Testis (tissue), 3 donors: ENCODE results near the gene NPIPB2. TPM values are rescaled to one million over a fixed set of nuclear protein-coding genes. Genes with fewer than 3 reads are reported as not detected.

Source experiments
- DNase-seq: peaks from one replicate; pipeline ENCODE4 v3.0.0-alpha.2; 2019
- H3K27ac ChIP-seq, 2 donors: fragments of 200-600 bp; sonication (generic); one replicate each; pipeline ENCODE4 v1.5.1; 2019
- H3K27me3 ChIP-seq: fragments of 200-600 bp; sonication (generic); one replicate; pipeline ENCODE4 v1.5.1; 2019
- H3K36me3 ChIP-seq: fragments of 200-600 bp; sonication (generic); one replicate; pipeline ENCODE4 v1.5.1; 2017; ENCODE audit warnings: low read depth; ENCODE audit errors: missing control alignments
- H3K4me1 ChIP-seq: fragments of 200-600 bp; sonication (generic); one replicate; pipeline ENCODE4 v1.5.1; 2019
- H3K4me3 ChIP-seq, 2 donors: fragments of 200-600 bp; sonication (generic); one replicate each; pipeline ENCODE4 v1.5.1; 2017 to 2019
- H3K9me3 ChIP-seq: fragments of 200-600 bp; sonication (generic); one replicate; pipeline ENCODE4 v1.5.1; 2017
- POLR2A ChIP-seq: fragments of 450-650 bp; IDR thresholded peaks from one replicate; pipeline ENCODE4 v1.6.1; 2017; ENCODE audit warnings: antibody characterized with exemption, mild to moderate bottlenecking, moderate library complexity
- WGBS, 2 donors: methylation state at CpG; one replicate each; pipeline ENCODE4 v1.1.5; 2018; 5-methylcytosine and 5-hydroxymethylcytosine counted together
- intact Hi-C: fragments of 100-400 bp; cut with DNase I; formaldehyde crosslinking; loops from one replicate; pipeline ENCODE4 v1.15.1; 2023; ENCODE audit warnings: low total_unique reads
- polyA plus RNA-seq: library from polyadenylated mRNA; stranded (reverse); fragments of 350-450 nt; fragmentation: Illumina TruSeq; extraction: RNeasy Lipid Tissue Mini Kit (QIAGEN cat#74804); gene quantifications from one replicate; pipeline ENCODE4 v1.2.3, GENCODE V29; 2014; ENCODE audit warnings: low read depth, low replicate concordance; ENCODE audit not compliant: insufficient read depth
- total RNA-seq, 2 donors: library from RNA; depleted of rRNA; stranded (reverse); fragments of >200 nt; gene quantifications; one replicate each; pipeline ENCODE4 v1.2.3, GENCODE V29; 2016
- TF ChIP-seq, protein P1 (sequence below), 3 experiments: fragments of 450-650 bp in 2 of 3; fragments of 200-600 bp in 1 of 3; sonication (generic) in 1 of 3; IDR thresholded peaks; one replicate each; pipeline ENCODE4 v1.5.1; 2016 to 2019; ENCODE audit warnings: antibody characterized with exemption in 3 of 3, mild to moderate bottlenecking in 2 of 3, moderate library complexity in 1 of 3

NPIPB2 gene
- total and polyA plus RNA-seq, 3 donors from 2014 or later, result 23.9 to 30.6 (median 28.7) TPM

DNA sequence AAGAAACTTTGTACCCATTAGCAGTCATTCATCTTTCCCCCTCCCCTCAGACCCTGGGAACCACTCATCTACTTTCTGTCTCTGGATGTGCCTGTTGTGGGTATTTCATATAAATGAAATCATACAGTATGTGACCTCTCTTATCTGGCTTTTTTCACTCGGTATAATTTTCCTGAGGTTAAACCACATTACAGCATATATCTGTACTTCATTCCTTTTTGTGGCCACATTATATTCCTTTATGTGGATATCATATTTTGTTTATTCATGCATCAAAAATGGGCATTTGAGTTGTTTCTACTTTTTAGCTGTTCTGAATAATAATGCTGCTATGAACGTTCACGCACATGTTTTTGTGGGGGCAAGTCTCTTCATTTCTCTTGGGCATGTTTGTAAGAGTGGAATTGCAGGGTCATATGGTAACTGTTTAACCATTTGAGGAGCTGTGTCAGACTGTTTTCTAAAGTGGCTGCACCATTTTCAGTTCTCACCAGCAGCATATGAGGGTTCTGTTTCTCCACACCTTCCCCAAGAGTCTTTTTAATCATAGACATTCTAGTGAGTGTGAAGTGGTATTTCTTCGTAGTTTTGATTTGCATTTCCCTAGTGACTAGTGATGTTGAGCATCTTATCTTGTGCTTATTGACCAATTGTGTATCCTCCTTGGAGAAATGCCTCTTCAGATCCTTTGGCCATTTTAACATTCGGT lies 38.4 kb upstream of the NPIPB2 start:
- H3K4me3 ChIP-seq, result no peak overlapping the region
- intact Hi-C loops, result no loop called here
- H3K36me3 ChIP-seq, result no peaks in the 10 kb centered on the region
- TF ChIP-seq, protein P1, sequence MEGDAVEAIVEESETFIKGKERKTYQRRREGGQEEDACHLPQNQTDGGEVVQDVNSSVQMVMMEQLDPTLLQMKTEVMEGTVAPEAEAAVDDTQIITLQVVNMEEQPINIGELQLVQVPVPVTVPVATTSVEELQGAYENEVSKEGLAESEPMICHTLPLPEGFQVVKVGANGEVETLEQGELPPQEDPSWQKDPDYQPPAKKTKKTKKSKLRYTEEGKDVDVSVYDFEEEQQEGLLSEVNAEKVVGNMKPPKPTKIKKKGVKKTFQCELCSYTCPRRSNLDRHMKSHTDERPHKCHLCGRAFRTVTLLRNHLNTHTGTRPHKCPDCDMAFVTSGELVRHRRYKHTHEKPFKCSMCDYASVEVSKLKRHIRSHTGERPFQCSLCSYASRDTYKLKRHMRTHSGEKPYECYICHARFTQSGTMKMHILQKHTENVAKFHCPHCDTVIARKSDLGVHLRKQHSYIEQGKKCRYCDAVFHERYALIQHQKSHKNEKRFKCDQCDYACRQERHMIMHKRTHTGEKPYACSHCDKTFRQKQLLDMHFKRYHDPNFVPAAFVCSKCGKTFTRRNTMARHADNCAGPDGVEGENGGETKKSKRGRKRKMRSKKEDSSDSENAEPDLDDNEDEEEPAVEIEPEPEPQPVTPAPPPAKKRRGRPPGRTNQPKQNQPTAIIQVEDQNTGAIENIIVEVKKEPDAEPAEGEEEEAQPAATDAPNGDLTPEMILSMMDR (IDR thresholded peaks at IDR 0.05), result no peak
- TF ChIP-seq POLR2A, result no peak
- H3K27ac ChIP-seq, result no peak overlapping the region
- WGBS, 2 donors, result 85 to 86% methylated on average over 5 of the region's 5 CpGs
- H3K9me3 ChIP-seq, result no peaks in the 10 kb centered on the region
- H3K27me3 ChIP-seq, result no peaks in the 10 kb centered on the region
- no peak for DNase-seq
- peaks cover 14% of the 10 kb centered on the region for H3K4me1 ChIP-seq

- Histone ChIP-seq H3K9me3 (no peaks in the 10 kb centered on the region), H3K36me3 (no peaks in the 10 kb centered on the region), H3K4me3 (no peak overlapping the region), H3K27me3 (no peaks in the 10 kb centered on the region), H3K4me1 (peaks cover 14% of the 10 kb centered on the region), H3K27ac (no peak overlapping the region)
- intact Hi-C loops, result no loop called here
- 84% methylated on average over 9 of the region's 9 CpGs for WGBS, 2 donors
- no peak for DNase-seq
- TF ChIP-seq, protein P1 (IDR thresholded peaks at IDR 0.05), result no peak
- no peak for TF ChIP-seq POLR2A
These were observed 37.3 kb upstream of the NPIPB2 start for GRCh38 chr16:11979013-11979672.

DNA sequence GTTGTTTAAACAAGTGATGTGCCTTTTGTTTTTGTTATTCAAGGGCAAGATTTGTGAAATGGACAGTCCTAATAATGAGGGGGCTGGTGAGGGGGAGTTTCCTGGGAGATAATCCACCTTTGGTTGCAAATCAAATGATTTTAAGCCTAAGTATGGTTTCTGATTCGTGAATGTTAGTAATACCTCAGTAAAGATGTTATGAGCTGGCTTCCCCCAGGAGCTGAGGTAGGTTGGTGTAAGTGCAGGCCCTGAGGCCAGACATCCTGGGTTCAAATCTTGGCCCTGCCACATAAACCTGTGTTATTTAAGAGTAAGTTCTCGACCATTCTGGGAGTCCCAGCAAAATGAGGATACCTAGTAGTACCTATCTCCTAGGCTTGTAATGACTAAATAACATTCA lies 36.2 kb upstream of the NPIPB2 start:
- peak overlapping the region in 1 of 2 donors; percentile 67 for H3K27ac ChIP-seq
- 47 to 53% methylated on average over 2 of the region's 2 CpGs for WGBS, 2 donors
- intact Hi-C loops, result no loop called here
- no peaks in the 10 kb centered on the region for H3K9me3 ChIP-seq
- H3K4me3 ChIP-seq, result no peak overlapping the region
- no peaks in the 10 kb centered on the region for H3K27me3 ChIP-seq
- H3K36me3 ChIP-seq, result no peaks in the 10 kb centered on the region
- no peak for TF ChIP-seq POLR2A
- TF ChIP-seq, protein P1 (IDR thresholded peaks at IDR 0.05), result no peak
- no peak for DNase-seq
- peaks cover 14% of the 10 kb centered on the region for H3K4me1 ChIP-seq

- peak overlapping the region; percentile 65 to 67 for H3K27ac ChIP-seq
- no peaks in the 10 kb centered on the region for H3K36me3 ChIP-seq
- H3K27me3 ChIP-seq, result no peaks in the 10 kb centered on the region
- peaks cover 14% of the 10 kb centered on the region for H3K4me1 ChIP-seq
- TF ChIP-seq, protein P1 (IDR thresholded peaks at IDR 0.05), result no peak
- no peak for TF ChIP-seq POLR2A
- WGBS, 2 donors, result 4 to 10% methylated on average over 12 of the region's 12 CpGs
- intact Hi-C loops, result no loop called here
- peak overlapping the region; percentile 88 to 90 for H3K4me3 ChIP-seq
- no peaks in the 10 kb centered on the region for H3K9me3 ChIP-seq
- peak; percentile 61 for DNase-seq
These were observed 35.7 kb upstream of the NPIPB2 start for GRCh38 chr16:11977376-11978041.
